CD1c-positive myeloid dendritic cell (primary cell): ENCODE measurements around the gene SMIM27.
"Not testable (repeated sequence)": the region's sequence is repeated elsewhere in the genome, so short reads cannot be mapped to it uniquely, and the experiment has no call there.

Experiments used
- DNase-seq: peaks from one replicate; pipeline ENCODE4 v3.0.0-alpha.2; 2016; ENCODE audit errors: extremely low spot score

The SMIM27 gene, protein sequence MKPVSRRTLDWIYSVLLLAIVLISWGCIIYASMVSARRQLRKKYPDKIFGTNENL

DNA sequence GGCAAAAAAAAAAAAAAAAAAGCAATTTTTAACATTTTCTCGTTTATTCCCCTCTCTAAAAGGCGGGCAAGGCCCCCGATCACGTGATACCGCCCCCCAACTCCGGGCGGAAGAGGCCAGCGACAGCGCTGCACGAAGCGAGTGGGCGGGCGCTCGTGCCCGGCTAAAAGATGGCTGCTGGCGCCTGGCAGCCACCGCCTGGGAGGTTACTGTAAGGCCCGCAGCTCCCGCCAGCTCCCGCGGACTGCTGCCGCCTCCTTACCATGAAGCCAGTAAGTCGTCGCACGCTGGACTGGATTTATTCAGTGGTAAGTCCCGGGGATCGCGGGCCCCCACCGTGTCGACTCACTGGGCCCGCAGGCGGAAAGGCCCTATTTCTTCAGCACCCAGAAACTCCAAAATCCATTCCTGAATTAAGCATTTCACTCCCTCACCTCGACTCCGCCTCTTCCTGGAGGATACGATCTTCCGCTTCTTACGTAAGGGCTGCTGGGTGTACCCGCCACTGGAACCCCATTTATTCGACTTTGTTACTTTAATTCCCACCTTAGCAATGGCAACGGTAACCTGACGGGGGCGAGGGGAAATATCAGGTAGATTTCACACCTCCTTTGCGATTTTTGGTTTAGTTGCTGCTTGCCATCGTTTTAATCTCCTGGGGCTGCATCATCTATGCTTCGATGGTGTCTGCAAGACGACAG is at the start of gene SMIM27, which contains the start of gene TOPORS:
SMIM27 (plus strand) TSS at position 156 of the 701 bp plus-strand sequence; CDS start at position 264, 108 bp downstream.
TOPORS (minus strand) TSS at position 415 of the 701 bp plus-strand sequence; CDS start at position 265, 150 bp downstream.
- peak; percentile 97 for DNase-seq

DNA sequence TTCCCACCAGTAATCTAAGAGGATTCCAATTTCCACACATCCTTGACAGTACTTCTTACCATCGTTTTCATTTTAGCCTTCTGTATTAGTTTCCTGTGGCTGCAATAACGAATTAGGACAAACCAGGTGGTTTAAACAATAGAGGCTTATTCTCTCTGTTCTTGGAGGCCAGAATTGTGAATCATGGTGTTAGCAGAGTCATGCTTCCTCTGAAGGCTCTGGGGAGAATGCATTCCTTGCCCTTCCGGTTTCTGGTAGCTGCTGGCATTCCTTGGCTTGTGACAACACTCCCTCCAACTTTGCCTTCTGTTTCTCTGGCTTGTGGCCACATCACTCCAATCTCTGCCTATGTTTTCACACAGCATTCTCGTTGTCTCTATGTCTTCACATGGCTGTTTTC is 49.7 kb upstream of the SMIM27 start:
- DNase-seq: no peak

DNA sequence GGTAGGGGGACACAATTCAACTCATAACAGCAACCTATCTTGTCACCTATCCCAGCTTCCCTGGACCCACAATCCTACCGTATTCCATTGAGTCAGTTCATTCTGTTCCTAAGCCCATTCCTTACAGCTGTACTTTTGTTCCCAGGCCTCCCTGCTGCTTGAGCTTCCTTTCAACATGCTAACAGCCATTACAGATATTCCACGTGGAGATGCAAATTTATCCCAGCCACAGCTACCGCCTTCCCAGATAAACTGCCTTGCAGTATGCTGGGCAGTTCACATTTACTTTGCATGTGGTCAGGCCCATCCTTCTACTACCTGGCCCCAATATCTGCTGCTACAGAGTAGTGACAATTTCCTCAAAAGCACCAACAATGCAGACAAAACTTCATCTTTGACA is 49.1 kb upstream of the SMIM27 start:
- DNase-seq: no peak

DNA sequence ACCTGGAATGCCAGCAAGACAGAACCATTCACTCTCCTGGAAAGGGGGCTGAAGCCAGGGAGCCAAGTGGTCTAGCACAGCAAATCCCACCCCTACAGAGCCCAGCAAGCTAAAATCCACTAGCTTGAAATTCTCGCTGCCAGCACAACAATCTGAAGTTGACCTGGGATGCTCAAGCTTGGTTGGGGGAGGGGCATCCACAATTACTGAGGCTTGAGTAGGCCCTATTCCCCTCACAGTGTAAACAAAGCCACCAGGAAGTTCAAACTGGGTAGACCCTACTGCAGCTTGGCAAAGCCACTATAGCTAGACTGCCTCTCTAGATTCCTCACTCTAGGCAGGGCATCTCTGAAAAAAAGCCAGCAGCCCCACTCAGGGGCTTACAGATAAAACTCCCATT is 43.4 kb upstream of the SMIM27 start:
- no peak for DNase-seq

DNA sequence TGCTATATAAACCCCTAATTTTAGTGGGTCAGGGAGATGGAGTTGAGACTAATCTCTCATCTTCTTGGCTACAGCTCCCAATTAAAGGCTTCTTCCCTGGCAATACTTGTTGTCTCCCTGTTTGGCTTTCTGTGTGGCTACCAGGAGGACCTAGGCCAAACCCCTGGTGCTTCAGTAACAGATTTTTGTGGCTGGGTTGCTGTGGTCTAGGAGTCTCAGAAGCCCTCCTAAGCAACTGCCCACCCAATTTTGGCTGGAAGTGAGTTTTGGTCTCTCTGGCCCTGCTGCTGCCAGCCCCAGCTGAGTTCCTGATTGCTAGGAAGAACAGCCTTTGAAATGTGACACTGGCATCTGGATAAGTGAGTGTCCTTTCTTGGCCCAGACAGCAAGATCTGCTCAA is 35.9 kb upstream of the SMIM27 start:
- DNase-seq: no peak

DNA sequence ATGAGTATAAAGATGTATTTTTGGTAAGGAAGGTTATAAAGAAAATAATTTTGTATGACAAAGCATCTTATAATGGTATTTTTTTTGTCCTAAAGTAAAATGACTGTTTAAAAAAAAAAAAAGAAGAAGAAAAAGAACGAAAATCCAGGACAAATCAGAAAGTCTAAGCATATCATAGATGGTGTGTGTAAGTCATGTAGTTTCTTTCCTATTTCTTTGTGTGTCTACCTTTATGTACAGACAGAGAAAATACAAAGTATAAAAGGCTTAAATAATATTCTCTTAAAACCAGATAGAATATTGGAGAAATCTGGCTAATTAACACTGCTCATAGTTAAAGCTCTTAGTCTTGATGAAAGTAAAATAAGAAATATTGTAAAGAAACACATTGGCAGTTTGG is 33.9 kb upstream of the SMIM27 start:
- DNase-seq: no peak

DNA sequence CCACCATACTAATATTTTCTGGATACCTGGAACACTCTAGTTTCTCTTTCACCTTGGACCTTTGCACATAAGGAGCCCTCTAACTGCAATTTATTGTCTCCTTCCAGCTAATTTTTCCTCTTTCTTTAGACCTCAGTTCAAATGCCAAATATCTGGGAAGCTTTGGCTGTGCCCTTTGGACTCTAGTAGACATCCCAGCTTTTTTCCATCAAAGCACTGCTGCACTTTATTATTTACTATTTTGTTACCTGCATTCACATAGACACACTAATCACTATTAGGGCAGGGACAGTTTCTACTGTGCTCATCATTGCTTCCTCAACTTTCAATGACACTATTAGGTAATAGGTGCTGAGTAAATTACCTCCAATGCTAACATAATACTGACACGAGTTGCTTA is 28.2 kb upstream of the SMIM27 start:
- no peak for DNase-seq

DNA sequence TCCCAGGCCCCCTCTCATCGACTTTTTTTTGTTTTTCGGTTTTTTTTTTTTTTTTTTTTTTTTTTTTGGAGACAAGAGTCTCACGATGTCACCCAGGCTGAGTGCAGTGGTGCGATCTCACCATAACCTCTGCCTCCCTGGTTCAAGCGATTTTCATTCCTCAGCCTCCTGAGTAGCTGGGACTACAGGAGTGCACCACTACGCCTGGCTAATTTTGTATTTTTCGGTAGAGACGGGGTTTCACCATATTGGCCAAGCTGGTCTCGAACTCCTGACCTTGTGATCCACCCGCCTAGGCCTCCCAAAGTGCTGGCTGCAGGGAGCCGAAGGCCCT is 27.6 kb upstream of the SMIM27 start:
- not testable (repeated sequence) for DNase-seq

DNA sequence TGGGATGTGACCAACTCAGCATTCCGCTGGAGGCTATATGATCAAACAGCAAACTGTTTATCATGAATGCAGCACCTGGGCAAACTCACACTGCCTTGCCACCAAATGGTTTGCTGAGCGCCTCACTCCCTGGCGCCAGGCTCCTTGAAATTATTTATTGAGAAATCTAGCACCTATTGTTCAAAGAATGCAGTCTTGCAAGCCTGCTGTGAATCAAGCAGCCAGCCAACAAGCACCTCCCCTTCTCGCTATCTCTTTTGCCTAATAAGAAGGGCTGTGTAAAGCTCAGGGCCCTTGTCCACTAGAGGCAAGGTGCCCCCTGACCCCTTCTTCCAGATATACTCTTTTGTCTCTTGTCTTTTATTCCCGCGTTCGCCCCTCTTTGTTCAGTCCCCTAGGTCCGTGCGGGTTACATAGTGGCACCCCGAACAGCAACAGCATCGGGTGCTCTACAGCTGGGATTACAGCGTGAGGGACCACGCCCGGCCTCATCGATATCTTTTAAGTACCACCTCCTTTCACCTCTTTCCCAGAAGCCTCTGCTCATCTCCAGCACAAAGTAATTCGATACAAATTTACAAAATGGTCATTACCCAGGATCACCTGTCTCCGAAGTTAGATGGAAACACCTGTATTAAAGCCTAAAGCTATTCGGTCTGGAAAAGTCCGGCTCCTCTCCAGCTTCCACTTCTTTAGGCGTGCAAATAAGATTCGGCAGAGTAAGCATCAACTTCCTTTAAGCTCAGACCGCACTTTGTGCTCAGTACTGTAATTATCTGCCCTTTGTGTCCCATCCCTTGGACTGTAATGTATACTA is 27.0 kb upstream of the SMIM27 start:
- DNase-seq: peak; percentile 28

DNA sequence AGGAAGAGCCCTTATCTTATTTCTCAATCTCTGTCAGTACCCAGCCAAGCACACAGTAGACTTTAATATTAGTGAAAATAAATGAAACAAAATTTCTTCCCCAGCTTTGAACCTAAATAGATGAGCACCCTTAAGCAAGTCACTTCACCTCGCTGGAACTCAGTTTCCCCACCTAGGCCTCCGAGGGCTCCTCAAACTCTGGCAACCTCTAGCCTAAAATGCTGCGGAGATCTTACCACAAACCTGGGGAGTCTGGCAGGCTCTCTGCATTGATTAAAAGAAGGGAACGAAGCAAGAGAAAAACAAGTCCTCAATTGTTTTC is 26.5 kb upstream of the SMIM27 start:
- no peak for DNase-seq

DNA sequence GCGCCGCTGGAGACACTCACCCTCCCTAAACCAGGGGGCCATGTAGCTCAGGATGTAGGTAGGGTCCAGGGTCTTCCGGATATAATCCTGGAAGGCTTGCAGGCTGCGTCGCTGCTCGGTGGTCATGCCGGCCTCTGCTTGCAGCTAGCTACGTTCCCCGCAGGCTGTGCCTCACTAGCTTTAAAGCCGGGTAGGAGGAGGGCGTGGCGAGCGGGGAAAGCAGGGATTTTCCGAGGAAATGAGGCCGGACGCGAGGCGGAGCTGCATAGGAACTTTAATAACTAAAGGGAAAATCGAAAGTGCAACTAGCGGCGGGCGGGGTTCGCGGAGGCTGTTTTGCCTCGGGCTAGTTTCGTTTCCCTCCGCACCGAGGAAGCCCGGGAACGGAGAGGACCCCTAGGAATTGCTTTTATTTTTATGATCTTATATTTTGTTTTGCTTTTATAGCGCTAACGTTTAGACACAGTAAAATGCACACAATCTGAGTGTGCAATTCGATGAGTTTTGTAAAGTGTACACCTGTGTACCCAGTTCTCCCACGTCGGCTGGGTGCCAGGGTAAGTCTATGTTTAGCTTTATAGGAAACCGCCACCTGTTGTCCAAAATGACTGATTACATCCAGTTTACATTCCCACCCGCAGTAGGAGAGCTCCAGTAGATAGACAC is 26.0 kb upstream of the SMIM27 start, which contains the start of gene RIGI:
RIGI (minus strand) TSS at position 156 of the 666 bp plus-strand sequence; CDS start at position 126, 30 bp downstream.
- peak; percentile 94 for DNase-seq

DNA sequence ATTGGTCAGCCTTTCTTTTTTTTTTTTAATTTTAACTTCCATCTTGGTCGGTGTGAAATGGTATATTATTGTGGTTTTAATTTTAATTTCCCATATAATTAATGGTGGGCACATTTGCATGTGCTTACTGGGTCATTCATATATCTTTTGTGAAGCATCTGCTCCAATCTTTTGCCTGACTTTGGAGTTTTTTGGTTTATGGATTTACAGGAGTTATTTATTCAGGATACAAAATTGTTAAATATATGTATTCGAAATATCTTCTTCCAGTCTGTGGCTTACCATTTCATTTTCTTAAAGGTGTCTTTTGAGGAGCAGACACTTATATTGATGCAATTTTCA is 25.4 kb upstream of the SMIM27 start:
- no peak for DNase-seq

DNA sequence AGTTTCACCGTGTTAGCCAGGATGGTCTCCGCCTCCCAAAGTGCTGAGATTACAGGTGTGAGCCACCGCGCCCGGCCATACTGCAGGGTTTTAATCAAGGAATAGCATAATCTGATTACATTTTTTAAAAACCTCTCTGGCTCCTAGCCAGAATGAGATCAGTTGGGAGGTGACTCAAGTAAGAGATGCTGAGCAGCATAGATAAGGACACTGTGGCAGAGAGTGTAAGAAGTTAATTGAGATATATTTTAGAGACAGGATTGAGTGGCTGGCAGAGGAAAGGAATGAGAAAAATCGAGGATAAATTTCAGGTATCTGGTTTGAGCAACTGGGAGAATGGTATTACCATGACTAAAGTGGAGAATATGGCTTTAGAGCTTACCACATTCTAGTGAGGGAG is 18.8 kb upstream of the SMIM27 start:
- no peak for DNase-seq

DNA sequence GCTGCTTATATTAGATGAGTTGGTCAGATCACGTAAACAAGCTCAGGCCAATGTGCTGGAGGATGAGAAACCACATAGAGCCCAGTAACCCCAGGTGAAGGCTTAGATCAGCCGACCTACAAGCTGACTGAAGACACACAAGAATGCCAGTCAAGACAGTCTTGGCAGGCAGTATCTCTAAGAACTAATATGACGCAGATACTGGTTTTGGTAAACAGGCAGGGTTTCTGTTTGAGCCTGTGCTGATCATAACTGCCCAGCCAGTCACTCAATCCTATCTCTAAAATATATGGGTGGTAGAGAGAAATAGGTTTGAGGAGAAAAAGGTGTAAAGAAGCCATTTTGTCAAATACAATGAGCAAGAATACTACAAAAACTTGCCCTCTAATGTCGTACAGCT is 18.3 kb upstream of the SMIM27 start:
- no peak for DNase-seq

DNA sequence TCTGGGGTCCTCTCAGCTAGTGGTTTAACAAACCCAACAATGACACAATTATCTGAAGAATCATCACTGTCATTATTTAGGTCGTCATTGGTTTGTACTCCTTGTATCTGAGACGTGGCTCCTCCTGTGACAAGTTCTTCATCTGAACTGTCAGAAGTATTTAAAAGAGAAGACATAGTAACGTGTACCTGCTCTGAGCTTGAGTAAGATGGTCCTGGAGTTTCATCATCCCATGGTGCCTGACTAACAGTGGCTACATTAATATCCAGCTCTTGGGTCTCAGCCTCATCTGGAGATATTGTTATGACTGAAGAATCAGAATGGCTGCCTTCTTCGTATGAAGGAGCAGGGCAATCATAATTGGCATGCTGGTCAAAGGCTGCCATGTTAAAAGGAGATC is 9.1 kb upstream of the SMIM27 start:
- DNase-seq: no peak

DNA sequence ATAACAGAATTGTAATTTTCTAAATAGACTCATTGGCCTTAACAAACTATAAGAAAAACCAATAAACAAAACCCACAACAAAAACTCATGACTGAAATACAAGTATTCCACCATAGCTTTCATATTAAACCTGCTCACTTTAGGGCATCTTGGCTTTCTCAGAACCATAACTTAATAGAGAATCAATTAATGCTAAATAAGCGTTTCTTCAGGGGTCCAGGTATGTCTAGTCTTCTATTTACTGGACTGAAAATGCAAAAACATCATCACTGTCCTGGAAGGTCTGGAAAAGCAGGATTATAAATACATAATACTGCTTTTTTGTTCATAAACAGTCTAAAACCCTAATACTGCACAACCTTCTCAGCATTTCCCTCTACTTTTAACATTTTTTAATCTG is 6.2 kb upstream of the SMIM27 start:
- DNase-seq: no peak

DNA sequence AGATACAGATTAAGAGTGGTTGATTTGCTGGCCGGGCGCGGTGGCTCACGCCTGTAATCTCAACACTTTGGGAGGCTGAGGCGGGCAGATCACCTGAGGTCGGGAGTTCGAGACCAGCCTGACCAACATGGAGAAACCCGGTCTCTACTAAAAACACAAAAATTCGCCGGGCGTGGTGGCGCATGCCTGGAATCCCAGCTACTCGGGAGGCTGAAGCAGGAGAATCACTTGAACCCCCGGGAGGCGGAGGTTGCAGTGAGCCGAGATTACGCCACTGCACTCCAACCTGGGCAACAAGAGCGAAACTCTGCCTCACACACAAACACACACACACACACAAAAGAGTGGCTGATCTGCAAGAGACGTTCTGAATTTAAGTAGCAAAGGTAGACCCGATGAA is 3.9 kb upstream of the SMIM27 start:
- DNase-seq: not testable (repeated sequence)

DNA sequence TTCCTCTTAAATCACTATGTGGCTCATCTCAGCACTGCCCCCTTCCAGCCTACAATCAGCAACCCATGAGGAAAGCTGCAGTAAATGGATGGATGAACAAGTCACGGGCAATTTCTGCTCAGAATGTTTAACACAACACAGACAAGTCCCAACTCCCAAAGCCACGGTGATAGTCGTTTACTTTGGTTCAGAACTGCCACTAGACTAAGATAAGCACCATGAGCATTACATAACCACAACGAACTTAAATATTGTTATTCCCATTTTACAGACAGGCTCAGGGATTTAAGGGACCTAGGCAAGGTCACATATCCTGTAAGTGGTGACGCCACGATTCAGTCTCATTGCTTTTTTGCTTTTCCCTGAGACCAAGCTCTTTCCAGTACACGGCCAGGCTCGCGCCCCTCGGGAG is 2.0 kb upstream of the SMIM27 start:
- DNase-seq: peak; percentile 11

DNA sequence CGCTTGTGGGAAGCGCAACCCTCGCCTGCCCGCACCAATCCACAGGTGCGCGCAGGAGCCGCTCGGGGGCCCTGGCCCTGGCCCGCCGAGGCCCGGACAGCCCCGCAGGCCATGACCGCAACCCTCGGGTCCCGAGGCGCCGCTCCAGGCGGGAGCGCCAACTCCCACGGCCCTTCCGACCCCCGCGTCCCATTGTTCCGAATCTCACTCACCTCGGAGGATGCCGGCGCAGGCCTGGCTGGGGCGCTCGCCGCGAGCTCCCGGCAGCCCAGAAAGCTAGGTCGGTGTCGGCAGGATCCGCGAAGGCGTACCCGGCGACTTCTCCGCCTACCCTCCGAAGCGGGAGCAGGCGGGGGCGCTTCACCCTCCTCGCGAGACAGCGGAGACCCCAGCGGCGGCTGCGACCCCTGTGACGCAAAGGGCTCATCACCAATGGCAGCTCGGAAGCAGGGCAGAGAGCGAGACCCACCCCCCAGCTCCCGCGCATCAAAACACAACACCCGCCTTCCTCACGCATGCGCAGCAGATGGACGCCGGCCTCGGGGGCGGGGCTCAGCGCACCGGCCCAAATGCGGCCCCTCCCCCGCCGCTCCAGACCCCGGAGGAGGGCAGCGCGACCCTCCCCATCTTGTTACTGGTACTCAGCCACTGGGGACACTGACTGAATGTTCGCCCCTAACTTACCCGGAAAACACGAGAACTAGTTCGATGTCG is 1.4 kb upstream of the SMIM27 start:
- DNase-seq: peak; percentile 91

DNA sequence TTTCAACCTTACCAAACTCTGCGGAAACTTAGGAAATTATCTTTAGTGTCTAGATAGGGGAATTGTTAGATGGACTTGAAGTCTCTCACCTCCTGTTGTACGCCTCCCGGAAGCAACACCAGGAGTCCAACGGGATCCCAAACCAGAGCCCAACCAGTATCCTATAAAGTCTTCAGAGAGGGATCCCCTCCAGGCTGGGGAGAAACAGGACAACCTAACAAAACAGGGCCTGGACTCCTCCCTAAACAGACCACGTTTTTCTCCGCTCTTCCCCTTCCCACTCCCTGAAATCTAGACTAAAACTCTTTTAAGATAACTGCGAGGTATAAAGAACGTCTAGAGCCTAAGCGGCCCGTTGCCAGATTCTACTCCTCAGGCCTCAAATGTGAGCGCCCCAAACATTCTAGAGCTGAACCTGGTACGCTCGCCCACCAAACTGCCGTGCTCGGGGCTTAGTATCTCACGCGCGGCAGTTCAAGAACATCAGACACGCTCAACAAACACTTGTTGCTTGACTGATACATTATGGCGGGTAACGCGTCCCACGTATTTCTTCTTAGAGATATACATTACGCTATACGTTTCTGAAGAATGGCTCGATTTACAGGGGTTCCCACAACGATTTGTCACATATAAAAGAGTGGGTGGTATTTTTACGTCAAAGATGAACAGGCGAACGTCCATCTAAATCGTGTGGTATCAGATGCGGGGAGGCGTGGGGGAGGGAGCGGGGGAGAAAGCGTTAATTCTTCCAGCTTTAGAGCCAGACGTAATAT is 663 bp upstream of the SMIM27 start:
- peak; percentile 79 for DNase-seq

DNA sequence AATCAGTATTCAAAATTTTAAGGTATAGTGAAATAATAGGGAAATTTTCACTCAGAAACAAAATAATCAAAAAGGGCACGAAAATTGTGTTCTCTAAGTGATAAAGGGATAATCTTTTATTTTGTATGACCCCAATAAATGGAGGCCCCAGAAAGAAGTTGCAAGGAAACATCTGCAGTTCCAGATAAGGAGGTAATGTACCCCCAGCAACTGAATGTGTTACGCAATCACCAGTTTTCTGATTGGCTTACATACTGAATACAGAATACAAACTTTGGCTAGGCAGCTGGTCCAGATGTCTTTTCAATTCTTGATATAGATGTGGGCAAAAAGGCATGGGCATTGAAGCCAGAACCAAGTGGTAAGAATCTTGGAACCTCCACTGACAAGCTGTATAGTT is 2.0 kb downstream of the SMIM27 start:
- no peak for DNase-seq
